Activated T-helper 17 cell treated with anti-CD3 and anti-CD28 coated beads, Interleukin-2, amount 50 U/mL, for 72 hours (primary cell): ENCODE measurements around the gene FAIM2. TPM values are rescaled to one million over a fixed set of nuclear protein-coding genes. Genes with fewer than 3 reads are reported as not detected.
"Not testable (repeated sequence)": the region's sequence is repeated elsewhere in the genome, so short reads cannot be mapped to it uniquely, and the experiment has no call there.

Experiments
- ATAC-seq: fragments of 150-1000 bp; cut with Tn5 transposase; replicated peaks from 2 replicates; pipeline ENCODE4 v1.10.0; 2021; ENCODE audit warnings: mild to moderate bottlenecking, moderate library complexity
- H3K27ac Mint-ChIP-seq: one replicate; pipeline ENCODE4 v1.8.0; 2022; ENCODE audit warnings: mixed read lengths
- H3K27me3 Mint-ChIP-seq: one replicate; pipeline ENCODE4 v1.8.0; 2022; ENCODE audit warnings: mixed read lengths
- H3K36me3 Mint-ChIP-seq: one replicate; pipeline ENCODE4 v1.8.0; 2022; ENCODE audit warnings: low read depth, mild to moderate bottlenecking, mixed read lengths
- H3K4me1 Mint-ChIP-seq: one replicate; pipeline ENCODE4 v1.8.0; 2022; ENCODE audit warnings: mixed read lengths
- H3K4me3 Mint-ChIP-seq: one replicate; pipeline ENCODE4 v1.8.0; 2022; ENCODE audit warnings: mild to moderate bottlenecking, mixed read lengths
- H3K9me3 Mint-ChIP-seq: one replicate; pipeline ENCODE4 v1.8.0; 2022; ENCODE audit warnings: mixed read lengths
- total RNA-seq, 2 donors: library from RNA; stranded (reverse); gene quantifications; one replicate each; pipeline ENCODE4 v1.2.3, GENCODE V29; 2022

Gene FAIM2
- total RNA-seq, 2 donors from 2014 or later = 0.73 to 1.6 TPM

GRCh38 chr12:49875115-49875720 is 28.5 kb downstream of the FAIM2 start:
- H3K36me3 Mint-ChIP-seq = no peaks in the 10 kb centered on the region
- H3K27me3 Mint-ChIP-seq = no peaks in the 10 kb centered on the region
- H3K4me3 Mint-ChIP-seq = no peak overlapping the region
- H3K9me3 Mint-ChIP-seq = peaks cover 6% of the 10 kb centered on the region
- H3K4me1 Mint-ChIP-seq = peaks cover 8% of the 10 kb centered on the region
- no peak overlapping the region for H3K27ac Mint-ChIP-seq
- ATAC-seq = no peak

- no peak overlapping the region for H3K27ac Mint-ChIP-seq
- peaks cover 6% of the 10 kb centered on the region for H3K4me1 Mint-ChIP-seq
- ATAC-seq = no peak
- no peaks in the 10 kb centered on the region for H3K27me3 Mint-ChIP-seq
- peaks cover 5% of the 10 kb centered on the region for H3K9me3 Mint-ChIP-seq
- H3K36me3 Mint-ChIP-seq = no peaks in the 10 kb centered on the region
- H3K4me3 Mint-ChIP-seq = no peak overlapping the region
These were observed 29.4 kb downstream of the FAIM2 start for GRCh38 chr12:49874142-49874897.

- H3K9me3 Mint-ChIP-seq = no peaks in the 10 kb centered on the region
- no peaks in the 10 kb centered on the region for H3K36me3 Mint-ChIP-seq
- no peaks in the 10 kb centered on the region for H3K4me1 Mint-ChIP-seq
- H3K4me3 Mint-ChIP-seq = no peak overlapping the region
- ATAC-seq = no peak
- no peak overlapping the region for H3K27ac Mint-ChIP-seq
- H3K27me3 Mint-ChIP-seq = no peaks in the 10 kb centered on the region
These were observed 30.3 kb downstream of the FAIM2 start for GRCh38 chr12:49873361-49873934.

- Mint-ChIP-seq H3K27ac (no peak overlapping the region), H3K4me3 (no peak overlapping the region), H3K27me3 (no peaks in the 10 kb centered on the region), H3K9me3 (no peaks in the 10 kb centered on the region), H3K36me3 (no peaks in the 10 kb centered on the region), H3K4me1 (no peaks in the 10 kb centered on the region)
- ATAC-seq = no peak
These were observed 30.9 kb downstream of the FAIM2 start for GRCh38 chr12:49872781-49873181.

- Mint-ChIP-seq H3K9me3 (no peaks in the 10 kb centered on the region), H3K27ac (no peak overlapping the region), H3K27me3 (no peaks in the 10 kb centered on the region), H3K36me3 (no peaks in the 10 kb centered on the region), H3K4me1 (no peaks in the 10 kb centered on the region), H3K4me3 (no peak overlapping the region)
- no peak for ATAC-seq
These were observed 31.3 kb downstream of the FAIM2 start for GRCh38 chr12:49872381-49872780.

- H3K9me3 Mint-ChIP-seq, H3K27me3 Mint-ChIP-seq, H3K27ac Mint-ChIP-seq: not testable (repeated sequence)
These were observed 31.9 kb downstream of the FAIM2 start for GRCh38 chr12:49871811-49872251.

DNA sequence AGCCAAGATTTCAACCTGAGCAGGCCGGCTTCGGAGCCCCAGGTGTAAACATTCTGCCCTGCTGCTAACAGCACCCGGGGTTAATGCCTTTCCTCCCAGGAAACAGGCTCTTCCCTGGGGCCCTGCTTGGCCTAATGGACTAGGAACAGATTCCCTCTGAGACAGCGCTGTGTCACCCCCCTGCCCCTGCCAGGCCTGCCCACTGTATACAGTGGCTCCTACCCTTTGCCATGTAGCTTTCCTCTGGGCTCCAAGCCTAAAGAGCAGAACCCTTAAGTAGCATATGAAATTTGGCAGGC is 32.5 kb downstream of the FAIM2 start:
- Mint-ChIP-seq H3K36me3 (no peaks in the 10 kb centered on the region), H3K27ac (no peak overlapping the region), H3K4me1 (no peaks in the 10 kb centered on the region), H3K4me3 (no peak overlapping the region), H3K9me3 (no peaks in the 10 kb centered on the region), H3K27me3 (no peaks in the 10 kb centered on the region)
- no peak for ATAC-seq

More at GRCh38 chr12:49871811-49872251, 31.9 kb downstream of the FAIM2 start:
- H3K4me1 Mint-ChIP-seq, H3K4me3 Mint-ChIP-seq, H3K36me3 Mint-ChIP-seq, ATAC-seq: not testable (repeated sequence)

GRCh38 chr12:49870501-49871262 is 33.0 kb downstream of the FAIM2 start:
- H3K4me1 Mint-ChIP-seq = no peaks in the 10 kb centered on the region
- no peak overlapping the region for H3K4me3 Mint-ChIP-seq

DNA sequence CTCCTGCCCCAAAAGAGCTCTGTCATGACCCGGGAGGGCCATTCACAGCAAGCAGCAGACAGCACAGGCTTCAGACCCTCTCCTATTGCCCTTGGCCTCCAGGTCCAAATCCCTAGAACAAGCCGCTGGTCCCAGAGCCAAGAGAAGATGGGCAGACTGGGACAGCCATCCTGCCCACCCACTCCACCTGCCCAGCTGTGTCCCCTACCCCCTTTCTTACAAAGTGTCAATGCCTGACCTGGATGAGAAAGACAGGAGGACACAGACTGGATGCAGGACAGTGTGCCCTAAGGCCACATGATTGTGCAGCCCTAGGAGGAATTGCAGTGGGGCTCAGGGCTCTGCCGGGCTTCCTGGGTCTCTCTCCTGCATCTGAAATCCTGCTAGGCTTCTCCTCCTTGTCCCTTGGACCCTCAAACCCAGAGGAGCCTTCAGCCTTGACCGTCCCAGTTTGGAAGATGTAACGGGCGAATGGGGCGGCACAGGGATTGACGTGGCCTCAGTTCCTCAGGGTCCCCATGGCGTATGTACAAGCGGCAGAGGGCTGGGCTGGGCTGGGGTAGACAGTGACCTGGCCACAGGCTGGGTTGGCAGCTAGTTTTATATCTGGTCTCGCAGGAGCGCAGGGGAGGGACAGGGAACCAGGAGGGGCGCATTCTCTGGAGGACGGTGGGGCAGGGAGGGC is 33.7 kb downstream of the FAIM2 start:
- no peaks in the 10 kb centered on the region for H3K4me1 Mint-ChIP-seq
- H3K27ac Mint-ChIP-seq = no peak overlapping the region
- ATAC-seq = no peak
- no peaks in the 10 kb centered on the region for H3K36me3 Mint-ChIP-seq
- H3K9me3 Mint-ChIP-seq = no peaks in the 10 kb centered on the region
- H3K4me3 Mint-ChIP-seq = no peak overlapping the region
- no peaks in the 10 kb centered on the region for H3K27me3 Mint-ChIP-seq

More at GRCh38 chr12:49870501-49871262, 33.0 kb downstream of the FAIM2 start:
- H3K36me3 Mint-ChIP-seq = no peaks in the 10 kb centered on the region
- no peak overlapping the region for H3K27ac Mint-ChIP-seq
- no peak for ATAC-seq
- no peaks in the 10 kb centered on the region for H3K27me3 Mint-ChIP-seq
- no peaks in the 10 kb centered on the region for H3K9me3 Mint-ChIP-seq

- Mint-ChIP-seq H3K36me3 (no peaks in the 10 kb centered on the region), H3K9me3 (no peaks in the 10 kb centered on the region), H3K4me3 (no peak overlapping the region), H3K27me3 (peaks cover 6% of the 10 kb centered on the region), H3K4me1 (no peaks in the 10 kb centered on the region), H3K27ac (no peak overlapping the region)
- ATAC-seq = no peak
These were observed 34.5 kb downstream of the FAIM2 start for GRCh38 chr12:49868952-49869815.

DNA sequence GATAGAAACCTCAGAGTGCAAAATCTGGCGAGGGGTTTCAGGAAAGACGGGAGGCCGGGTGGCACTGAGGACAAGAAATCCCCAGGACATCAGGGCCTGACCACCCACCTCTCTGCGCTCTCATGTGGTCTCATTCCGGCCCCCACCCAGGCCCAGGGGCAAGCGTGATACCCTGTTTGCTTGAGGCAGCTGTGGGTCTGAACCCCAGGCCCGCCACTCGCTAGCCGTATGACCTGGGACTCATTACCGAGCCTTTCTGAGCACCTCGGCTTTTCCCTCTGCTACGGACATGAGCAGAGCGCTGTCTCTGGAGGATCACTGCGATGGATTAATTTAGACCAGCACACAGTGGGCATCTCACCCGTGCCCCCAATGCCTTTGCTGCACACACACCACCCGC is 35.3 kb downstream of the FAIM2 start:
- Mint-ChIP-seq H3K27ac (no peak overlapping the region), H3K9me3 (no peaks in the 10 kb centered on the region), H3K36me3 (no peaks in the 10 kb centered on the region), H3K4me3 (no peak overlapping the region), H3K4me1 (no peaks in the 10 kb centered on the region), H3K27me3 (peaks cover 6% of the 10 kb centered on the region)
- ATAC-seq = no peak

DNA sequence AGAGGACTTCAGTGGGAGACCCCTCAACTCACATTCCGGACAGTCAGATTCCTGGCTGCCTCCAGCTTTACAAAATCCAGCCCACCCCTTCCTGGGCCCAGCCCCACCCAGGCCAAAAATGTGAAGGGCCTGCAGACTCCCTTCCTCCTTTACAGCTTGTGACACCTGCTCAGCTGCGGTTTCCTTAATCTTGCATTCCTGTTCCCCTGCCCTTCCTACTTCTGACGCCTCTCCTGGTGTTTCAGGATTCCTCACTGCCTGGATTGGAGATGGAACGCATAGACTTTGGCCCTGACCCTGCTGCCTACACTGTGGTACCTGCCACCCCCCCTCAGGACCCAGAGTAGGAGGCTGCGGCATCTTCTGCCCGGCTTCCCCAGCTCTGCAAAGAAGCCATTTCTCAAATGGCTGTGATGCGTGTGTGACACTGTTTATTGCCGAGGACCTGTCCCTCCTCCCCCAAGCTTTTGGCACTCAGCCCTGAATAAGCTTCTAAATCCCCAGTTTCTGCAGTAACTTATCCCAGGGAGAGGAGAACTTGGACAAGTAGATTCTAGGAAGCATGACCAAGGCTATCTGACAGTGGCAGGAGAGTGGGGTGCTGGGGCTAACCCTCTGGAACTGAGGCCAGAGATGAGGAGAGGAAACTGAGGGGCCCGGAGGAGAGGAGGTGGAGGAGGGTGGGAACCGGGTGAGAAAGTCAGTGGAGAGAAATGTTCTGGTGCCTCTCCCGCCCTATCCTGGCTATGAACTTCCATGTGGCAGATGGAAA is 35.9 kb downstream of the FAIM2 start:
- H3K27me3 Mint-ChIP-seq = peaks cover 6% of the 10 kb centered on the region
- no peak for ATAC-seq
- H3K4me1 Mint-ChIP-seq = no peaks in the 10 kb centered on the region
- H3K9me3 Mint-ChIP-seq = no peaks in the 10 kb centered on the region
- H3K27ac Mint-ChIP-seq = no peak overlapping the region
- no peaks in the 10 kb centered on the region for H3K36me3 Mint-ChIP-seq
- no peak overlapping the region for H3K4me3 Mint-ChIP-seq
